ENCODE results near the gene EMC8.

Gene EMC8

DNA sequence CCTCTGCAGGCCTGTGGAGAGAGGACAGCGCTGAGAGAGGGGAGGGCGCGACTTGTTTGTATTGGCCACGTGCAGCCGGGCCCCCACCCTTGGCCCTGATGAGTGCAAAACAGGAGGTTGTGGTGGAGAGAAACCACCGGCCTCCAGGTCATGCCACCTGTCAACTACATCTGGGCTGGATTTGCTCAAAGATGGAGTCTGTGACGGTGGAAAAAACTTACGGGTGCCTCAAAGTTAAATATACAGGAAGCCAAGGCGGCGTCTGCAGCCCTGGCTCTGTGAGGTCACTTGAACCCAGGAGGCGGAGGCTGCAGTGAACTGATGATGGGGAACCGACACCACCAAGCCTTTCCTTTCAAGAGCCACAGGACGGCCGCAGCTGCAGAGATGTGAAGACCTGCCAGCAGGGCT is 64.1 kb downstream of the EMC8 start:
- no peaks in the 10 kb centered on the region for H3K36me3 ChIP-seq (ENCODE audit: control insufficient read depth, insufficient read depth, low read length, severe bottlenecking)
- peaks cover 16% of the 10 kb centered on the region for H3K4me1 ChIP-seq (ENCODE audit: control insufficient read depth, insufficient read depth, low read length)
- no peak for DNase-seq (ENCODE audit: low read depth)

GRCh38 chr16:85734311-85735017 is 64.9 kb downstream of the EMC8 start:
- no peak overlapping the region for H3K9ac ChIP-seq (ENCODE audit: low read length)
- H3K36me3 ChIP-seq (ENCODE audit: control insufficient read depth, insufficient read depth, low read length, severe bottlenecking): no peaks in the 10 kb centered on the region
- DNase-seq (ENCODE audit: low read depth): no peak
- H3K4me1 ChIP-seq (ENCODE audit: control insufficient read depth, insufficient read depth, low read length): peaks cover 16% of the 10 kb centered on the region
- no peaks in the 10 kb centered on the region for H3K9me3 ChIP-seq (ENCODE audit: control insufficient read depth, low read length)
- no peaks in the 10 kb centered on the region for H3K27me3 ChIP-seq (replicated peaks; ENCODE audit: control insufficient read depth, insufficient read depth, low read length)
- H3K4me3 ChIP-seq (ENCODE audit: low read length): no peak overlapping the region

More for the DNA sequence above, 64.1 kb downstream of the EMC8 start:
- no peak overlapping the region for H3K9ac ChIP-seq (ENCODE audit: low read length)
- no peaks in the 10 kb centered on the region for H3K9me3 ChIP-seq (ENCODE audit: control insufficient read depth, low read length)
- no peaks in the 10 kb centered on the region for H3K27me3 ChIP-seq (replicated peaks; ENCODE audit: control insufficient read depth, insufficient read depth, low read length)
- no peak overlapping the region for H3K4me3 ChIP-seq (ENCODE audit: low read length)

- Histone ChIP-seq H3K9ac (ENCODE audit: low read length) (peak overlapping the region; percentile 61), H3K27me3 (replicated peaks; ENCODE audit: control insufficient read depth, insufficient read depth, low read length) (no peaks in the 10 kb centered on the region), H3K4me1 (ENCODE audit: control insufficient read depth, insufficient read depth, low read length) (peaks cover 16% of the 10 kb centered on the region), H3K36me3 (ENCODE audit: control insufficient read depth, insufficient read depth, low read length, severe bottlenecking) (no peaks in the 10 kb centered on the region), H3K4me3 (ENCODE audit: low read length) (peak overlapping the region; percentile 38), H3K9me3 (ENCODE audit: control insufficient read depth, low read length) (no peaks in the 10 kb centered on the region)
- no peak for DNase-seq (ENCODE audit: low read depth)
Measured at GRCh38 chr16:85733839-85734170, 65.5 kb downstream of the EMC8 start.

DNA sequence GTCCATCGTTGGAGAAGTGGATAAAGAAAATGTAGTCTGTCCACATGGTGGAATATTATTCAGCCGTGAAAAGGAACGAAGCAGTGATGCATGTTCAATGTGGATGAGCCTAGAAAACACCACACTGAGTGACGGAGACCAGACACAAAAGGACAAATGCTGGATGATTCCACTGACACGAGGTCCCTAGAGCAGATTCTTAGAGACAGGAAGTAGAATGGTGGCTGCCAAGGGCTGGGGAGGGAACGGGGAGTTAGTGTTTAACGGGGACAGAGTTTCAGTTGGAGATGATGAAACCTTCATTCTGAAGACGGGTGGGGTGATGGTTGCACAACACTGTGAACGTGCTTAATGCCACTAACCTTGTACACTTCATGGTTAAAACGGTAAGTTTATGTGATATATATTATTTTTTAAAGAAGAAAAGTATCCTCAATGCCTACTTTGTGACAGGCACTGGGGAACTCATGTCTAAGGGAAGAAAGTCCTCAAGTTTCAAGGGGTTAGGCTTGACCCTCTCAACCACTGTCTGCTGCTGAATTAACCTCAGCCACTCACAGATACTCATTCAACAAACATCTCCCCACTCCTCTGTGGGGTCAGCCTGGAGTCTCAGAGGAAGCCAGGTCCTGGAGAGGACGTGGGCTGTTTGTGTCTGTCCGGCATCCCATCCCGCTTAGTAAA is 66.0 kb downstream of the EMC8 start:
- Histone ChIP-seq H3K4me1 (ENCODE audit: control insufficient read depth, insufficient read depth, low read length) (peaks cover 16% of the 10 kb centered on the region), H3K9me3 (ENCODE audit: control insufficient read depth, low read length) (no peaks in the 10 kb centered on the region), H3K36me3 (ENCODE audit: control insufficient read depth, insufficient read depth, low read length, severe bottlenecking) (no peaks in the 10 kb centered on the region), H3K27me3 (replicated peaks; ENCODE audit: control insufficient read depth, insufficient read depth, low read length) (no peaks in the 10 kb centered on the region), H3K4me3 (ENCODE audit: low read length) (peak overlapping the region; percentile 38), H3K9ac (ENCODE audit: low read length) (peak overlapping the region; percentile 61)
- DNase-seq (ENCODE audit: low read depth): peak; percentile 37

- no peaks in the 10 kb centered on the region for H3K9me3 ChIP-seq (ENCODE audit: control insufficient read depth, low read length)
- DNase-seq (ENCODE audit: low read depth): no peak
- H3K4me3 ChIP-seq (ENCODE audit: low read length): no peak overlapping the region
- no peak overlapping the region for H3K9ac ChIP-seq (ENCODE audit: low read length)
- no peaks in the 10 kb centered on the region for H3K36me3 ChIP-seq (ENCODE audit: control insufficient read depth, insufficient read depth, low read length, severe bottlenecking)
- H3K27me3 ChIP-seq (replicated peaks; ENCODE audit: control insufficient read depth, insufficient read depth, low read length): no peaks in the 10 kb centered on the region
- H3K4me1 ChIP-seq (ENCODE audit: control insufficient read depth, insufficient read depth, low read length): peaks cover 16% of the 10 kb centered on the region
Measured at GRCh38 chr16:85731179-85731578, 68.2 kb downstream of the EMC8 start.

GRCh38 chr16:85730186-85730465 is 69.2 kb downstream of the EMC8 start:
- Histone ChIP-seq H3K27me3 (replicated peaks; ENCODE audit: control insufficient read depth, insufficient read depth, low read length) (no peaks in the 10 kb centered on the region), H3K36me3 (ENCODE audit: control insufficient read depth, insufficient read depth, low read length, severe bottlenecking) (no peaks in the 10 kb centered on the region), H3K9ac (ENCODE audit: low read length) (no peak overlapping the region), H3K4me3 (ENCODE audit: low read length) (no peak overlapping the region), H3K4me1 (ENCODE audit: control insufficient read depth, insufficient read depth, low read length) (peaks cover 16% of the 10 kb centered on the region), H3K9me3 (ENCODE audit: control insufficient read depth, low read length) (peaks cover 2% of the 10 kb centered on the region)
- DNase-seq (ENCODE audit: low read depth): no peak

GRCh38 chr16:85729452-85730185 is 69.7 kb downstream of the EMC8 start:
- Histone ChIP-seq H3K4me3 (ENCODE audit: low read length) (no peak overlapping the region), H3K4me1 (ENCODE audit: control insufficient read depth, insufficient read depth, low read length) (peaks cover 16% of the 10 kb centered on the region), H3K9ac (ENCODE audit: low read length) (no peak overlapping the region), H3K36me3 (ENCODE audit: control insufficient read depth, insufficient read depth, low read length, severe bottlenecking) (no peaks in the 10 kb centered on the region), H3K9me3 (ENCODE audit: control insufficient read depth, low read length) (peaks cover 2% of the 10 kb centered on the region), H3K27me3 (replicated peaks; ENCODE audit: control insufficient read depth, insufficient read depth, low read length) (no peaks in the 10 kb centered on the region)
- DNase-seq (ENCODE audit: low read depth): no peak

GRCh38 chr16:85728879-85729278 is 70.5 kb downstream of the EMC8 start:
- no peak for DNase-seq (ENCODE audit: low read depth)
- no peaks in the 10 kb centered on the region for H3K36me3 ChIP-seq (ENCODE audit: control insufficient read depth, insufficient read depth, low read length, severe bottlenecking)
- H3K9ac ChIP-seq (ENCODE audit: low read length): no peak overlapping the region
- H3K9me3 ChIP-seq (ENCODE audit: control insufficient read depth, low read length): peaks cover 2% of the 10 kb centered on the region
- H3K4me1 ChIP-seq (ENCODE audit: control insufficient read depth, insufficient read depth, low read length): peaks cover 12% of the 10 kb centered on the region
- no peak overlapping the region for H3K4me3 ChIP-seq (ENCODE audit: low read length)
- no peaks in the 10 kb centered on the region for H3K27me3 ChIP-seq (replicated peaks; ENCODE audit: control insufficient read depth, insufficient read depth, low read length)
